Dermis blood vessel endothelial cell (primary cell): ENCODE results near the gene CT45A6. TPM values are rescaled to one million over a fixed set of nuclear protein-coding genes. Genes with fewer than 3 reads are reported as not detected.
"Not testable (repeated sequence)": the region's sequence is repeated elsewhere in the genome, so short reads cannot be mapped to it uniquely, and the experiment has no call there.

Experiments
- DNase-seq: peaks from one replicate; pipeline ENCODE4 v3.0.0; 2010
- total RNA-seq: library from RNA; depleted of rRNA; stranded (reverse); fragments of >200 nt; gene quantifications from 2 replicates; pipeline ENCODE4 v1.2.3, GENCODE V29; 2014

Gene CT45A6, protein sequence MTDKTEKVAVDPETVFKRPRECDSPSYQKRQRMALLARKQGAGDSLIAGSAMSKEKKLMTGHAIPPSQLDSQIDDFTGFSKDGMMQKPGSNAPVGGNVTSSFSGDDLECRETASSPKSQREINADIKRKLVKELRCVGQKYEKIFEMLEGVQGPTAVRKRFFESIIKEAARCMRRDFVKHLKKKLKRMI
- not detected in 2 replicates for total RNA-seq

DNA sequence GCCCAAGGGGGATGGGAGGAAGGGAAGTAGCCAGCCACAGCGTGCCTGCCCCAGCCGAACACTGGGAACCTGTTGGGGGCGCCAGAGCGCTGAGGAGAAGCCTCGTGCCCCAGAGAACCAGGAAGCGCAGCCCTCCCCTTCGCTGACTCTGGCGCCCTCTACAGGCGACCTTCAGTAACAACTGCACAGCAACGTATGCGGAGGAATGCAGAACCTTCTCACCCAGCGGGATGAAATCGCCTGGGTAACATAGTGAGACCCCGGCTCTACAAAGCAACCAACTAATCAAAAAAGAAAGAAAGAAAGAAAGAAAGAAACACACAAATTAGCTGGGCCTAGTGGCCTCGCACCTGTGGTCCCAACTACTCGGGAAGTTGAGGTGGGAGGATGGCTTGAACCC is at the start of gene CT45A6:
Gene CT45A6 (minus strand): TSS at position 101 of the 400 bp plus-strand sequence. CDS start 3,794 bp downstream, outside the sequence.
- DNase-seq, result not testable (repeated sequence)

DNA sequence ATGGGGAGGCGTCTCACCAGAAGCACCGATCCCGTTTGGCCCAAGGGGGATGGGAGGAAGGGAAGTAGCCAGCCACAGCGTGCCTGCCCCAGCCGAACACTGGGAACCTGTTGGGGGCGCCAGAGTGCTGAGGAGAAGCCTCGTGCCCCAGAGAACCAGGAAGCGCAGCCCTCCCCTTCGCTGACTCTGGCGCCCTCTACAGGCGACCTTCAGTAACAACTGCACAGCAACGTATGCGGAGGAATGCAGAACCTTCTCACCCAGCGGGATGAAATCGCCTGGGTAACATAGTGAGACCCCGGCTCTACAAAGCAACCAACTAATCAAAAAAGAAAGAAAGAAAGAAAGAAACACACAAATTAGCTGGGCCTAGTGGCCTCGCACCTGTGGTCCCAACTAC is 34.6 kb upstream of the CT45A6 start, which contains the start of gene CT45A7:
Gene CT45A7 (minus strand): TSS at position 101 of the 400 bp plus-strand sequence. CDS start 3,747 bp downstream, outside the sequence.
- DNase-seq, result not testable (repeated sequence)

DNA sequence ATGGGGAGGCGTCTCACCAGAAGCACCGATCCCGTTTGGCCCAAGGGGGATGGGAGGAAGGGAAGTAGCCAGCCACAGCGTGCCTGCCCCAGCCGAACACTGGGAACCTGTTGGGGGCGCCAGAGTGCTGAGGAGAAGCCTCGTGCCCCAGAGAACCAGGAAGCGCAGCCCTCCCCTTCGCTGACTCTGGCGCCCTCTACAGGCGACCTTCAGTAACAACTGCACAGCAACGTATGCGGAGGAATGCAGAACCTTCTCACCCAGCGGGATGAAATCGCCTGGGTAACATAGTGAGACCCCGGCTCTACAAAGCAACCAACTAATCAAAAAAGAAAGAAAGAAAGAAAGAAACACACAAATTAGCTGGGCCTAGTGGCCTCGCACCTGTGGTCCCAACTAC is 17.3 kb upstream of the CT45A6 start, which contains the start of gene CT45A2:
Gene CT45A2 (minus strand): TSS at position 101 of the 400 bp plus-strand sequence. CDS start 3,747 bp downstream, outside the sequence.
- not testable (repeated sequence) for DNase-seq

DNA sequence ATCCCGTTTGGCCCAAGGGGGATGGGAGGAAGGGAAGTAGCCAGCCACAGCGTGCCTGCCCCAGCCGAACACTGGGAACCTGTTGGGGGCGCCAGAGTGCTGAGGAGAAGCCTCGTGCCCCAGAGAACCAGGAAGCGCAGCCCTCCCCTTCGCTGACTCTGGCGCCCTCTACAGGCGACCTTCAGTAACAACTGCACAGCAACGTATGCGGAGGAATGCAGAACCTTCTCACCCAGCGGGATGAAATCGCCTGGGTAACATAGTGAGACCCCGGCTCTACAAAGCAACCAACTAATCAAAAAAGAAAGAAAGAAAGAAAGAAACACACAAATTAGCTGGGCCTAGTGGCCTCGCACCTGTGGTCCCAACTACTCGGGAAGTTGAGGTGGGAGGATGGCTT is 17.2 kb downstream of the CT45A6 start, which contains the start of gene CT45A5:
Gene CT45A5 (minus strand): TSS at position 101 of the 400 bp plus-strand sequence. CDS start 3,774 bp downstream, outside the sequence.
- DNase-seq, result not testable (repeated sequence)

DNA sequence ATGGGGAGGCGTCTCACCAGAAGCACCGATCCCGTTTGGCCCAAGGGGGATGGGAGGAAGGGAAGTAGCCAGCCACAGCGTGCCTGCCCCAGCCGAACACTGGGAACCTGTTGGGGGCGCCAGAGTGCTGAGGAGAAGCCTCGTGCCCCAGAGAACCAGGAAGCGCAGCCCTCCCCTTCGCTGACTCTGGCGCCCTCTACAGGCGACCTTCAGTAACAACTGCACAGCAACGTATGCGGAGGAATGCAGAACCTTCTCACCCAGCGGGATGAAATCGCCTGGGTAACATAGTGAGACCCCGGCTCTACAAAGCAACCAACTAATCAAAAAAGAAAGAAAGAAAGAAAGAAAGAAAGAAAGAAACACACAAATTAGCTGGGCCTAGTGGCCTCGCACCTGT is 34.5 kb downstream of the CT45A6 start, which contains the start of gene CT45A3:
Gene CT45A3 (minus strand): TSS at position 101 of the 400 bp plus-strand sequence. CDS start 3,747 bp downstream, outside the sequence.
- not testable (repeated sequence) for DNase-seq

DNA sequence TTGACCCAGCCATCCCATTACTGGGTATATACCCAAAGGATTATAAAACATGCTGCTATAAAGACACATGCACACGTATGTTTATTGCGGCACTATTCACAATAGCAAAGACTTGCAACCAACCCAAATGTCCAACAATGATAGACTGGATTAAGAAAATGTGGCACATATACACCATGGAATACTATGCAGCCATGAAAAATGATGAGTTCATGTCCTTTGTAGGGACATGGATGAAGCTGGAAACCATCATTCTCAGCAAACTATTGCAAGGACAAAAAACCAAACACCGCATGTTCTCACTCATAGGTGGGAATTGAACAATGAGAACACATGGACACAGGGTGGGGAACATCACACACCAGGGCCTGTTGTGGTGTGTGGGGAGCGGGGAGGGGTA is 57.8 kb downstream of the CT45A6 start:
- DNase-seq, result not testable (repeated sequence)

Other genes with a start within 250 kb of the CT45A6 start
- gene CT45A1, start 89.1 kb downstream of the CT45A6 start, total RNA-seq, result not detected in 2 replicates
- gene CT45A3, start 34.6 kb downstream of the CT45A6 start, total RNA-seq, result not detected in 2 replicates
- gene CT45A5, start 17.3 kb downstream of the CT45A6 start, total RNA-seq, result not detected in 2 replicates
- not detected in 2 replicates for gene CT45A2, start 17.2 kb upstream of the CT45A6 start, total RNA-seq
- gene CT45A7, start 34.5 kb upstream of the CT45A6 start, total RNA-seq, result not detected in 2 replicates
- not detected in 2 replicates for gene CT45A8, start 51.8 kb upstream of the CT45A6 start, total RNA-seq
- not detected in 2 replicates for gene CT45A9, start 69.0 kb upstream of the CT45A6 start, total RNA-seq
- not detected in 2 replicates for gene CT45A10, start 90.7 kb upstream of the CT45A6 start, total RNA-seq
- gene SAGE1, start 90.9 kb upstream of the CT45A6 start, total RNA-seq, result not detected in 2 replicates
- gene MMGT1, start 171.2 kb upstream of the CT45A6 start, total RNA-seq, result 5.8 and 13.0 TPM in 2 replicates
- gene SLC9A6, start 182.6 kb upstream of the CT45A6 start, total RNA-seq, result 18.4 and 19.3 TPM in 2 replicates